ENCODE measurements around the gene TTC7B. TPM values are rescaled to one million over a fixed set of nuclear protein-coding genes. Genes with fewer than 3 reads are reported as not detected.

The TTC7B gene
- total and polyA plus RNA-seq, 2 of the 8 experiments (the other 6 are each of a cell fraction or from before 2014, with no cell fraction given) = 23.7 to 34.0 TPM

DNA sequence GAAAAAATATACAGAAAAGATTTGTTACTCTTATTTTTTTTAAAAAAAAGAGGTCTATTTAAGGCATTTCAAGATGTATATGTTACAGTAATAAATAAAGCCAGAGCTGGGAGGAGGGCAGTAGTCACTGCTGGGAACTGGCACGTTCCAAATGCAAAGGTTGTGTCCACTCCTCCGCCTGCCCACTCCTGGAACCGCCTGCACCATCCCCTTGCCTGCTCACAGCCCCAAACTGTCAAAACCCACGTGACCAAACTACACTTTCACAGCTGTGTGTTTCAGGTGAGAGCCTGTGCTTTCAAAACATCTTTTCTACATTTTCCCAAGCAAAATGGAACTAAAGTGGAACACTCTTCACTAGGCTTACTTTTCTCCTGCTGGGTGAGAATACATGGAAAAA is 160.4 kb downstream of the TTC7B start:
- no peak overlapping the region for H2BK12ac ChIP-seq (ENCODE audit: low read depth, low read length)
- H3K18ac ChIP-seq (ENCODE audit: extremely low read depth, low read length) = no peak overlapping the region
- H2BK5ac ChIP-seq (ENCODE audit: low read depth, low read length) = no peak overlapping the region
- H4K5ac ChIP-seq (ENCODE audit: insufficient read length, low read depth, low read length) = no peak overlapping the region
- H2BK15ac ChIP-seq (ENCODE audit: low read length) = no peak overlapping the region
- H3K23ac ChIP-seq (ENCODE audit: insufficient read length) = no peak overlapping the region
- ChIA-PET POLR2A (ENCODE audit: partially characterized antibody) (no interaction called here), CTCF (ENCODE audit: partially characterized antibody) (no interaction called here)
- WGBS, 2 experiments (ENCODE audit: extremely low coverage in 1 of 2, insufficient coverage in 1 of 2, insufficient read length in 1 of 2, insufficient replicate concordance in 2 of 2, low coverage in 1 of 2, low lambda C conversion rate in 2 of 2, missing lambda C conversion rate in 1 of 2) = 88% methylated on average over 4 of the region's 4 CpGs; no CpG with 5 or more reads in 1 of the 2 experiments
- no peaks in the 10 kb centered on the region for H4K20me1 ChIP-seq (replicated peaks in 1 of 2; ENCODE audit: control insufficient read depth in 1 of 2, insufficient read depth in 2 of 2, low read length in 2 of 2)
- H3K9ac ChIP-seq (replicated peaks in 1 of 4; ENCODE audit: extremely low read depth in 1 of 4, low read depth in 3 of 4, low read length in 3 of 4) = no peak overlapping the region
- H3K14ac ChIP-seq (ENCODE audit: insufficient read length) = no peak overlapping the region
- no peak overlapping the region for H2AFZ ChIP-seq (ENCODE audit: low read length)
- H3K79me2 ChIP-seq (ENCODE audit: control insufficient read depth in 1 of 2, insufficient read depth in 2 of 2, low read length in 2 of 2) = no peaks in the 10 kb centered on the region
- no peak overlapping the region for H2AK5ac ChIP-seq (ENCODE audit: low read depth, low read length)
- no peaks in the 10 kb centered on the region for H3K36me3 ChIP-seq (ENCODE audit: control insufficient read depth in 2 of 4, insufficient read depth in 4 of 4, low read length in 3 of 4)
- H2BK120ac ChIP-seq (replicated peaks; ENCODE audit: low read depth, low read length) = no peak overlapping the region
- H3K79me1 ChIP-seq (ENCODE audit: low read depth, low read length) = no peaks in the 10 kb centered on the region
- no peak overlapping the region for H4K8ac ChIP-seq (ENCODE audit: extremely low read depth, insufficient read depth, low read length)
- H3K27me3 ChIP-seq (replicated peaks in 1 of 4; ENCODE audit: control insufficient read depth in 3 of 4, extremely low read depth in 1 of 4, insufficient read depth in 3 of 4, low read length in 3 of 4) = no peaks in the 10 kb centered on the region
- H3K27ac ChIP-seq (ENCODE audit: low read depth, low read length) = no peak overlapping the region
- H3K4me2 ChIP-seq (ENCODE audit: insufficient read depth in 1 of 2, low read depth in 2 of 2, low read length in 2 of 2) = no peak overlapping the region
- H3K4me1 ChIP-seq (replicated peaks in 1 of 4; ENCODE audit: control insufficient read depth in 3 of 4, insufficient read depth in 4 of 4, low read length in 3 of 4) = peaks cover 0 to 7% (median 2%) of the 10 kb centered on the region in 4 experiments; a peak in 5 of 7 replicates
- no peaks in the 10 kb centered on the region; the same call in none of the 2 replicates for H3K23me2 ChIP-seq (ENCODE audit: low read depth, low read length)
- H3K56ac ChIP-seq (replicated peaks; ENCODE audit: insufficient read length, low read depth, low read length) = no peak overlapping the region
- FAIRE-seq (no peak), DNase-seq (ENCODE audit: low read depth in 1 of 2, low spot score in 2 of 2) (no peak)
- H2BK20ac ChIP-seq (ENCODE audit: low read length) = no peak overlapping the region
- H3K4ac ChIP-seq (replicated peaks; ENCODE audit: insufficient read length, low read depth, low read length) = no peak overlapping the region
- H3K9me3 ChIP-seq (ENCODE audit: insufficient read depth in 2 of 2, low read depth in 1 of 2, low read length in 1 of 2) = no peaks in the 10 kb centered on the region
- H4K91ac ChIP-seq (replicated peaks; ENCODE audit: insufficient read length, low read length) = no peak overlapping the region
- no peak overlapping the region for H3K4me3 ChIP-seq (ENCODE audit: extremely low read depth in 1 of 4, insufficient read depth in 2 of 4, low read depth in 3 of 4, low read length in 4 of 4)
- TF ChIP-seq SAP30 (IDR thresholded peaks at IDR 0.05; ENCODE audit: insufficient read depth, insufficient replicate concordance, low read length) (no peak), TAF1 (IDR thresholded peaks at IDR 0.05; ENCODE audit: low read depth, low read length) (no peak), MAFK (IDR thresholded peaks at IDR 0.05; ENCODE audit: low read depth, low read length) (no peak), POLR2A (IDR thresholded peaks at IDR 0.05; ENCODE audit: control extremely low read depth in 1 of 2, low read depth in 2 of 2, low read length in 2 of 2) (no peak)
